Adrenal gland (tissue), 12 donors: Measurements from ENCODE around the gene RPS6KA4. TPM values are rescaled to one million over a fixed set of nuclear protein-coding genes. Genes with fewer than 3 reads are reported as not detected.

Experiments
- DNase-seq, 7 donors: peaks; one replicate each; pipeline ENCODE4 v3.0.0-alpha.2; 2019 to 2020
- H3K27ac ChIP-seq, 5 donors: fragments of 200-600 bp; sonication (generic) in 4 of 5; 1 replicate in 3 of 5; 2 replicates in 2 of 5; pipeline versions ENCODE4 v1.5.1 to v1.8.0; 2016 to 2020; ENCODE audit warnings: mild to moderate bottlenecking in 1 of 5
- H3K27me3 ChIP-seq: fragments of 200-600 bp; 2 replicates; pipeline ENCODE4 v1.8.0; 2021
- H3K36me3 ChIP-seq, 2 donors: fragments of 200-600 bp; replicated peaks in 1 of 2; 1 replicate in 1 of 2; 2 replicates in 1 of 2; pipeline versions ENCODE4 v1.5.1 to v1.8.0; 2018 to 2022
- H3K4me1 ChIP-seq, 2 donors: fragments of 200-600 bp; replicated peaks in 1 of 2; 1 replicate in 1 of 2; 2 replicates in 1 of 2; pipeline versions ENCODE4 v1.5.1 to v1.8.0; 2018 to 2021
- H3K4me3 ChIP-seq, 4 donors: fragments of 200-600 bp; sonication (generic) in 3 of 4; one replicate each; pipeline ENCODE4 v1.5.1; 2016 to 2018
- H3K9me3 ChIP-seq, 3 donors: fragments of 200-600 bp; sonication (generic) in 1 of 3; replicated peaks in 1 of 3; 1 replicate in 2 of 3; 2 replicates in 1 of 3; pipeline versions ENCODE4 v1.5.1 to v1.8.0; 2016 to 2021
- CTCF ChIP-seq, 6 experiments: fragments of 450-650 bp in 4 of 6; fragments of 200-600 bp in 2 of 6; sonication (generic) in 1 of 6; IDR thresholded peaks; 1 replicate in 5 of 6; 2 replicates in 1 of 6; pipeline versions ENCODE4 v1.5.1 to v1.8.0; 2016 to 2021; ENCODE audit warnings: antibody characterized with exemption in 6 of 6, mild to moderate bottlenecking in 2 of 6, moderate library complexity in 1 of 6
- POLR2A ChIP-seq, 2 donors: fragments of 450-650 bp; IDR thresholded peaks; one replicate each; pipeline ENCODE4 v1.6.1; 2017; ENCODE audit warnings: antibody characterized with exemption in 2 of 2, mild to moderate bottlenecking in 2 of 2, moderate library complexity in 1 of 2
- WGBS, 4 donors: extraction: QIAGEN DNeasy Blood & Tissue Kit in 2 of 4; methylation state at CpG; one replicate each; pipeline versions ENCODE4 v1.1.5 to v1.1.7; 2013 to 2017; 5-methylcytosine and 5-hydroxymethylcytosine counted together
- intact Hi-C, 2 donors: fragments of 100-400 bp; cut with DNase I; formaldehyde crosslinking; loops; one replicate each; pipeline versions ENCODE4 v1.14.1 to v1.15.0; 2022 to 2023
- polyA plus RNA-seq, 3 donors: library from polyadenylated mRNA; stranded (reverse); fragments of 200-250 nt in 2 of 3; fragments of 350-450 nt in 1 of 3; fragmentation: Illumina TruSeq in 1 of 3; extraction: RNeasy Lipid Tissue Mini Kit (QIAGEN cat#74804) in 1 of 3; gene quantifications; one replicate each; pipeline ENCODE4 v1.2.3, GENCODE V29; 2013 to 2014
- total RNA-seq, 9 donors: library from RNA; depleted of rRNA in 4 of 9; stranded (reverse); fragments of >200 nt in 4 of 9; fragments of 120-200 nt in 1 of 9; fragmentation: NEBNext Ultra II Directional in 1 of 9; extraction: Animal tissue kit (Norgen Biotek cat#: 25700) in 1 of 9; gene quantifications; one replicate each; pipeline versions ENCODE4 v1.1.0 to v1.2.4, GENCODE V29; 2013 to 2023
- donor health status: healthy with polysubstance abuse.
- donor health status: Bipolar disorder and iron deficiency.
- donor health status: DM: yes; HTN: yes; CAD: no.
- donor health status: DM: no; HTN: no; CAD: no.
- donor health status: DM: no; HTN: no; CAD: no.
- donor health status: DM: yes; HTN: yes; CAD: no.

The RPS6KA4 gene
- total and polyA plus RNA-seq, 12 donors = 4.9 to 89.3 (median 26.3) TPM

GRCh38 chr11:64361659-64362058, 2.7 kb downstream of the RPS6KA4 start:
- intact Hi-C loops = no loop called here
- Histone ChIP-seq H3K36me3 (peaks cover 0 to 54% of the 10 kb centered on the region in 2 donors), H3K27me3 (no peaks in the 10 kb centered on the region), H3K4me3 (no peak overlapping the region), H3K27ac (no peak overlapping the region), H3K4me1 (peaks cover 7 to 27% of the 10 kb centered on the region in 2 donors), H3K9me3 (no peaks in the 10 kb centered on the region)
- WGBS, 4 donors = 91 to 95% (median 95%) methylated on average over 7 to 18 of the region's 18 CpGs
- TF ChIP-seq CTCF (IDR thresholded peaks at IDR 0.05) (no peak), POLR2A (IDR thresholded peaks at IDR 0.05) (no peak)
- no peak for DNase-seq

GRCh38 chr11:64362339-64362738, 3.4 kb downstream of the RPS6KA4 start:
- intact Hi-C loops = no loop called here
- Histone ChIP-seq H3K27me3 (no peaks in the 10 kb centered on the region), H3K9me3 (no peaks in the 10 kb centered on the region), H3K4me3 (no peak overlapping the region), H3K27ac (no peak overlapping the region), H3K36me3 (peaks cover 0 to 61% of the 10 kb centered on the region in 2 donors), H3K4me1 (peaks cover 7 to 27% of the 10 kb centered on the region in 2 donors)
- no peak for TF ChIP-seq POLR2A (IDR thresholded peaks at IDR 0.05)
- TF ChIP-seq CTCF (IDR thresholded peaks at IDR 0.05) = no peak
- DNase-seq = no peak
- 94 to 96% (median 95%) methylated on average over 10 of the region's 10 CpGs for WGBS, 4 donors

- TF ChIP-seq POLR2A (IDR thresholded peaks at IDR 0.05) = no peak
- TF ChIP-seq CTCF (IDR thresholded peaks at IDR 0.05) = no peak
- peaks cover 0 to 11% of the 10 kb centered on the region in 2 donors for H3K4me1 ChIP-seq
- WGBS, 4 donors = 87 to 92% (median 90%) methylated on average over 6 of the region's 6 CpGs
- DNase-seq = no peak
- no peaks in the 10 kb centered on the region for H3K27me3 ChIP-seq
- no peak overlapping the region for H3K4me3 ChIP-seq
- no peaks in the 10 kb centered on the region for H3K9me3 ChIP-seq
- H3K27ac ChIP-seq = no peak overlapping the region
- intact Hi-C loops = no loop called here
- H3K36me3 ChIP-seq = peaks cover 0 to 81% of the 10 kb centered on the region in 2 donors
Measured at GRCh38 chr11:64364435-64364834, 5.5 kb downstream of the RPS6KA4 start.

- no peak overlapping the region for H3K27ac ChIP-seq
Measured at GRCh38 chr11:64364911-64365310, 5.9 kb downstream of the RPS6KA4 start.

More at GRCh38 chr11:64364911-64365310, 5.9 kb downstream of the RPS6KA4 start:
- Histone ChIP-seq H3K27me3 (no peaks in the 10 kb centered on the region), H3K36me3 (peaks cover 0 to 85% of the 10 kb centered on the region in 2 donors), H3K4me1 (peaks cover 0 to 6% of the 10 kb centered on the region in 2 donors), H3K9me3 (no peaks in the 10 kb centered on the region), H3K4me3 (no peak overlapping the region)
- intact Hi-C loops = no loop called here
- 74 to 94% (median 89%) methylated on average over 3 to 4 of the region's 4 CpGs for WGBS, 4 donors
- TF ChIP-seq POLR2A (IDR thresholded peaks at IDR 0.05) (no peak), CTCF (IDR thresholded peaks at IDR 0.05) (no peak)
- DNase-seq = no peak
